ACC112 (cell line): ENCODE results near the gene KCNH1.

Experiments
- H2AFZ ChIP-seq: fragments of 200-600 bp; sonication (generic); one replicate; pipeline ENCODE4 v1.6.0; 2017; ENCODE audit warnings: antibody characterized with exemption, low read length; ENCODE audit not compliant: unreplicated experiment
- H3K27ac ChIP-seq: fragments of 200-600 bp; sonication (generic); 2 replicates; pipeline ENCODE4 v1.5.1; 2014; ENCODE audit warnings: low read depth, mild to moderate bottlenecking, antibody characterized with exemption, low read length, moderate library complexity
- H3K27me3 ChIP-seq: fragments of 200-600 bp; sonication (generic); 2 replicates; pipeline ENCODE4 v1.6.1; 2014; ENCODE audit warnings: mild to moderate bottlenecking, antibody characterized with exemption, low read length, moderate library complexity, mixed read lengths; ENCODE audit not compliant: insufficient read depth
- H3K36me3 ChIP-seq: fragments of 200-600 bp; sonication (generic); 2 replicates; pipeline ENCODE4 v1.6.1; 2016; ENCODE audit warnings: mild to moderate bottlenecking, antibody characterized with exemption, low read length, moderate library complexity, mixed read lengths; ENCODE audit not compliant: insufficient read depth
- H3K4me1 ChIP-seq: fragments of 200-600 bp; sonication (generic); one replicate; pipeline ENCODE4 v1.6.1; 2016; ENCODE audit warnings: low read length, mixed read lengths; ENCODE audit not compliant: insufficient read depth, unreplicated experiment, control insufficient read depth
- H3K4me3 ChIP-seq: fragments of 200-600 bp; sonication (generic); 2 replicates; pipeline ENCODE4 v1.5.1; 2014; ENCODE audit warnings: mild to moderate bottlenecking, low read depth, low read length
- H3K79me2 ChIP-seq: fragments of 200-600 bp; sonication (generic); one replicate; pipeline ENCODE4 v1.6.0; 2016; ENCODE audit warnings: low read length; ENCODE audit not compliant: control insufficient read depth, unreplicated experiment, insufficient read depth

The KCNH1 gene

DNA sequence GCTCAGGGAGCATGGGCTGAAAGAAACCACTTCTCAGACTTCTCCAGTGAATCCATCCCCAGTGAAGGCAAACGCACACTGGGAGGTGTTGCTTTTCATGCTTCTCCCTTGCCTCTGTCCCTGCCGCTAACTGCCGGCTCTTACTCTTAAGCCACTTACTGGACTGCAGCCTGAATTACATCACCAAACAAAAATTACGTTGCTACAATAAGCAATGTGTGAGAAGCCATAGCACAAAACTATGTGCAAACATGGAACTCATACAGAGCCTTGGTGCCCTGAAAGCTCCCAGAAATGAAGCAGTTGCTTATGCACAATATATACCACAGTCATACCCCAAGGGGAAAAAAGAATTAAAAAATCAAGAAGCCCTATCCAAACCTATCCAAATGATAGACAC lies 375.2 kb downstream of the KCNH1 start:
- H2AFZ ChIP-seq = no peak overlapping the region
- no peaks in the 10 kb centered on the region for H3K27me3 ChIP-seq
- no peaks in the 10 kb centered on the region for H3K4me1 ChIP-seq
- H3K27ac ChIP-seq = no peak overlapping the region
- no peaks in the 10 kb centered on the region for H3K36me3 ChIP-seq
- H3K79me2 ChIP-seq = no peaks in the 10 kb centered on the region
- H3K4me3 ChIP-seq = no peak overlapping the region

DNA sequence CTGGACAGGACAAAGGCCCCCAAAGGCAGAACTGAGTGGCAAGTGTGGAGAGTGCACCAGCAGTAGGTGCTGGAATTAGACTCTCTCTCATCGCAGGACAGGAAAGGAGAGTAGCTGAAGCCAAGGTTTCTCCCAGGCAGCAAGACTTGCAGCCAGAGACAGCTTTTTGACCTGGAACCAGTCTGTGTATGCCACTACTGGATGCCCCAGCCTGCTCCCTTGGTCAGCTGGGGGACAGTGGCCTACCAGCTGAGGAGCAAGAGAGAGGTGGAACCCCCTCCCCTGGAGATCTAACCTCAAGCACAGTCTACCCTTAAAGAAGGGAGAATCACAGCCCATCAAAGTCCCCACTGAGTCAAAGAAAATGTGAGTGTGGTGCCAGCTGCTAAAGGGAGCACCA lies 375.7 kb downstream of the KCNH1 start:
- H3K79me2 ChIP-seq = no peaks in the 10 kb centered on the region
- H2AFZ ChIP-seq = no peak overlapping the region
- no peak overlapping the region for H3K4me3 ChIP-seq
- H3K36me3 ChIP-seq = no peaks in the 10 kb centered on the region
- H3K27me3 ChIP-seq = no peaks in the 10 kb centered on the region
- H3K27ac ChIP-seq = no peak overlapping the region
- no peaks in the 10 kb centered on the region for H3K4me1 ChIP-seq

DNA sequence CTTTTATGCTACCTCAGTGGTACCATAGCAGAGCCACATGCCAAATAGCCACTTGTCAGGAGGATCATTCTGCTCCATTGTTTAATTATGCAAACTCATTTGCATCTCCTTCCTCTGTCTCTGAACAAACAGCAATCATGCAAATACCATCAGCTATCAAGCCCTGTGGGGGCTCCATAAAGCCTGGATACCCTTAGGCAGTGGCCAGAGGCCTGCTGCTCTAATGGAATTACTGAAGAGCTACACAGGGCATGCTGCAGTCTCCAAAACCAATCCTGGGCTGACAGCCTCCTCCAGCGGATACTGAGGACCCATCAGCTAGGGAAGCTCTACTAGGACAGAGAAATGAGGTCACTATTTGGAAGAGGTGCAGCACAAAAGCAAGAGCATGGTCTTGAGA lies 376.3 kb downstream of the KCNH1 start:
- Histone ChIP-seq H3K27ac (no peak overlapping the region), H3K79me2 (no peaks in the 10 kb centered on the region), H3K27me3 (no peaks in the 10 kb centered on the region), H3K4me3 (no peak overlapping the region), H2AFZ (no peak overlapping the region), H3K36me3 (no peaks in the 10 kb centered on the region), H3K4me1 (no peaks in the 10 kb centered on the region)

DNA sequence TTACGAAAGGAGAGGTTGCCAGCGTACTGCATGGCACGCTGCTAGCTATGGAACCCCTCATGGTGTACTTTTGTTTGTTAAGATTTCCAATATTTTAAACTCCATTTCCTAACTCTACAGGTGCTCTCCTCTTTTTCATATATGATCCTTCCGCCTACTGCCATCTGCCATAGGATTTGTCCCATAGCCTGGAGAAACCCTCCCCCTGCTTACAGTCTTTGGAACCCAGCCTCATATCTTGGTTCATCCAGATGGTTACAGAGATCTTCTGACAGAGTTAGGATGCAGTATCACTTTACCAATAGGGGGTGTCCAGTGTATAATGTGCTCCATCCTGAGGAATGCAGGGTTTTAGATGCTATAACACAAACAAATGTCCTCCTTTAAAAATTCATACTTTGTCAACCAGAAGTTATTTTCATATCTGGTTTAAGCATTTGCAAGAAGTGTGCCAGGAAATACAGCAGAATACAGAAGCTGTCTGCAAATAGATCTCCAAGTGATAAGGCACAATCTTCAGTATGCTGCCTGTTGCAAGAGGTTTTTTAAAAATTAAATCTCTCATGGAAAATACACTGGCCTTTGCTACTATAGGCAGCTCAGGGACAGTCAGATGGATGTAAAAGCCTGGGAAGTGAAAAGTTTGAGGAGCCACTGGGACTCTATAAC lies 377.8 kb downstream of the KCNH1 start:
- Histone ChIP-seq H3K4me3 (no peak overlapping the region), H3K27ac (no peak overlapping the region), H2AFZ (no peak overlapping the region), H3K79me2 (no peaks in the 10 kb centered on the region), H3K27me3 (no peaks in the 10 kb centered on the region), H3K36me3 (no peaks in the 10 kb centered on the region), H3K4me1 (no peaks in the 10 kb centered on the region)

DNA sequence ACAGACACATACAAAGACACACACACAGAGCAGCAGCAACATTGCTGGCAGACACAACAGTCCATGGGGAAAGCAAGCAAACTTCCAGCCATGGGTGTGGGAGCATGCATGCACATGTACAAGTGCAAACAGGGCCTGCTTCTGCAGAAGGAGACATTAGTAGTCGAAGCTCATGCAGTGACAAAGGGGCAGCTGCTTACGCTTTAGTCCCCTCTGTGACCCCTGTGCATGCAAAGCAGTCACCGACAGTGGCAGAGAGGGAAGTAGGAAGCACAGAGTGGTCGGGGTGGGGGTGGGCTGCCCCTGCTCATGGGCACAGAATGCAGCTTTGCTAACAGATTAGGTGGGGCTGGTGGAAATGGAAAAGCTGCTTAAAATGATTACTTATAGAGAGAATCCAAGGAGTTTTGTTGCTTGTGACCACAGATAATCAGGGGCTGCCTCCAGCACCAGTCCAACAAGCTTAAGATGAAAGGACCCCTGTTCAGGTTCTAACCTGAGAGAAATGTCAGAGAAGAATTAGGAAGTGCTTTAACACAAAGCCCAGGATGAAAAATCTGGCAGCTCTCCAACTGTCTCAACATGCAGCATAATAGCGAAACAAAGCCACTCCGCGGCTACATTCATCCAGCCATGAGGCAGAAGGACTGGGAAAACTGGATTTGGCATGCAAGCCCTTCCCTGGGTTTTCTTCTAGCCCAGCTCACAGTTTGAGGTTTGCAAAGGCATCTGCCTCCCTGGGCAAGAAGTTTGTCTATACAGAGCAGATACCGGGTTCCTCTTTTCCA lies 378.9 kb downstream of the KCNH1 start:
- Histone ChIP-seq H3K4me3 (no peak overlapping the region), H3K27me3 (no peaks in the 10 kb centered on the region), H2AFZ (no peak overlapping the region), H3K27ac (no peak overlapping the region), H3K79me2 (no peaks in the 10 kb centered on the region), H3K4me1 (no peaks in the 10 kb centered on the region), H3K36me3 (no peaks in the 10 kb centered on the region)

DNA sequence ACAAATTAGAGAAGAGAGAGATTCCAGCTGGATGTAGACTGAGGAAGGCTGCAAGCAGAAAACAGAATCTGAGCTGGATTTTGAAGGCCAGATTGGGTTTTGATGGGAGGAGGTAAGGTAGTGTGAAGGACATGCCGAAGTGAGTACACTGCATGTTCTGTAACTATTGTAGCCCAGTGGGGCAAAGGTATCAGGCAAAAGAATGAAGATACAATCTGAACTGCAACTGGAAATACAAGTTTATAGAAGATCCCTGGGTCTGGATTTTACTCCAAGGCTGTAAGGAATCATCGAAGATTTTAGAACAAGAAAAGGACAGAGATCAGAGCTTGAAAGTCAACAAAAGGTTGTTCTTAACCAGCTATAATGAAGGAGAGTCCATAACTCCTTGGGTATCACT lies 382.0 kb downstream of the KCNH1 start:
- no peak overlapping the region for H2AFZ ChIP-seq
- H3K36me3 ChIP-seq = no peaks in the 10 kb centered on the region
- H3K27me3 ChIP-seq = no peaks in the 10 kb centered on the region
- H3K4me1 ChIP-seq = no peaks in the 10 kb centered on the region
- no peak overlapping the region for H3K4me3 ChIP-seq
- no peaks in the 10 kb centered on the region for H3K79me2 ChIP-seq
- no peak overlapping the region for H3K27ac ChIP-seq

DNA sequence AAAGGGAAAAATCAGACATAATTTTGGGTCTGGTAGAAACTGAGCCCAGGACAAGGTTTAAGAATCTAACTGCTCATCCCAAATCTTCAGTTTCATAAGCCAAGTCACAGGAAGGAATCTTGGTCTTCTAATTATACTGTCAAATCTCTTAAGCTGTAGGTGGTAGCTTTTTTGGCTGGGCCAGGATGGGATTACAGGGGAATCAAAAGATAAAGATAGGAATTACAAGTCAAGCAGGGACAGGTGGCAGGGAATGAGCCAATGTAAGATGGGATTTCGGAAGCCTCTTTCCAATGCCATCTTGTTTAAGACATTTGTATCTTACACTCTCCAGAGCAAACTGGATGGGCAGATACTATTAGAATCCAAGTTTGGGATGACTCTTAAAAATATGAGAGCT lies 383.5 kb downstream of the KCNH1 start:
- Histone ChIP-seq H3K36me3 (no peaks in the 10 kb centered on the region), H3K27ac (no peak overlapping the region), H3K79me2 (no peaks in the 10 kb centered on the region), H3K4me1 (no peaks in the 10 kb centered on the region), H2AFZ (no peak overlapping the region), H3K27me3 (no peaks in the 10 kb centered on the region), H3K4me3 (no peak overlapping the region)

DNA sequence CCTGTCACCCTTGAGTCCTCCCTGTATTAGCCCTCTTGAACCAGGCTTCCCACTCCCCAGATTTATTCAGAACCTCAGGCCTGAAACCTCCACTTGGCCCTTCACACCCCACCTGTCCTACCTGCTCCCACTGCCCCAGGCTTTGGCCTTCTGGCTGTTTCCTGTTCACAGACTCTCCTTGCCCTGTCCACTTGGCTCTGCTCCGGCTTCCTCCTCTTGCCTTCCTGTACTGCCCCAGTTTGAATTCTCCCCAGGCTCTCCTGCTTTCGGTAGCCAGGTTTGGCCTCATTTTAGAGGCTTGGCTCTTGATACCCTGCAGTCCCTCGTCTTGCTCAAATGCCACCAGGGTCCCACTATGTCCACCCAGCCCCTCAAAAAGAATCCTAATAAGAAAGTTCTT lies 385.2 kb downstream of the KCNH1 start:
- H3K4me3 ChIP-seq = no peak overlapping the region
- H3K36me3 ChIP-seq = no peaks in the 10 kb centered on the region
- H3K4me1 ChIP-seq = no peaks in the 10 kb centered on the region
- no peaks in the 10 kb centered on the region for H3K27me3 ChIP-seq
- no peaks in the 10 kb centered on the region for H3K79me2 ChIP-seq
- H2AFZ ChIP-seq = no peak overlapping the region
- no peak overlapping the region for H3K27ac ChIP-seq

DNA sequence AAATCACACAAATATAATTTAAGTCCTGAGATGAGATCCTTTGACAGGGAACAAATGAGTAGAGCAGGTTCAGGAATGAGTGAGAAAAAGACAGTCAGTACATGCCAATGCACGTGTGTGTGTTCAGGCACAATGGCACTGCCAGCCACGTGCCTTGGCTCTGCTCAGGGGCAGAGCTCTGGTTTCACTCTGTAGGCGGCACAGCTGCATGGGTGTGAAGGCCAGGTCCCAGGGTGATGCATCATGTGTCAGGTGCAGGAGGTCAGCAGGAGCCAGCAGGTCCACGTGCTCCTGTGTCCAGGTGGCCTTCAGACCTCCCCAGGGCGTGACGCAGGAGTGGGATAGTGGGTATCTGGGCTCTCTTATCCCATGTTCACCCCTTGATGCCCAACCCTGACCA lies 386.1 kb downstream of the KCNH1 start:
- H3K27ac ChIP-seq = no peak overlapping the region
- H3K36me3 ChIP-seq = no peaks in the 10 kb centered on the region
- no peak overlapping the region for H2AFZ ChIP-seq
- no peaks in the 10 kb centered on the region for H3K79me2 ChIP-seq
- no peak overlapping the region for H3K4me3 ChIP-seq
- H3K4me1 ChIP-seq = no peaks in the 10 kb centered on the region
- H3K27me3 ChIP-seq = no peaks in the 10 kb centered on the region

DNA sequence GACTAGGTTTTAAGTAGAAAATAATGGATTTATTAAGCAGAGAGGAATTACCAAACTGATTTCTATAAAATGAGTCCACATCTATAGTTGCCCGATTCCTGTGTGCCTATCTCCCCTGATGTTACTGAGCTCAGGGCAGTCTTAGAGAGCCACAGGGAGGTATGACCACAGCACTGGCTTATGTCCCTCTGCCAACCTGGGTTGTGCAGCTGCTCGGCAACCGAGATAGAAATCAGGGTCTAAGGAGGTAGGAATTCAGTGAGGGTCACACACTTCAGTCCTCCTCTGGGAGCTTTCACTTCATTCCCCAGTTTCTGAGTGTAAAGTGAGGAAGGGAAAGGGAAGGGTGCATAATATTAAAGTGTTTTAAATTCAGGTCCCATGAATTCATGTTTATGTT lies 386.8 kb downstream of the KCNH1 start:
- no peaks in the 10 kb centered on the region for H3K79me2 ChIP-seq
- H3K27ac ChIP-seq = no peak overlapping the region
- no peaks in the 10 kb centered on the region for H3K4me1 ChIP-seq

DNA sequence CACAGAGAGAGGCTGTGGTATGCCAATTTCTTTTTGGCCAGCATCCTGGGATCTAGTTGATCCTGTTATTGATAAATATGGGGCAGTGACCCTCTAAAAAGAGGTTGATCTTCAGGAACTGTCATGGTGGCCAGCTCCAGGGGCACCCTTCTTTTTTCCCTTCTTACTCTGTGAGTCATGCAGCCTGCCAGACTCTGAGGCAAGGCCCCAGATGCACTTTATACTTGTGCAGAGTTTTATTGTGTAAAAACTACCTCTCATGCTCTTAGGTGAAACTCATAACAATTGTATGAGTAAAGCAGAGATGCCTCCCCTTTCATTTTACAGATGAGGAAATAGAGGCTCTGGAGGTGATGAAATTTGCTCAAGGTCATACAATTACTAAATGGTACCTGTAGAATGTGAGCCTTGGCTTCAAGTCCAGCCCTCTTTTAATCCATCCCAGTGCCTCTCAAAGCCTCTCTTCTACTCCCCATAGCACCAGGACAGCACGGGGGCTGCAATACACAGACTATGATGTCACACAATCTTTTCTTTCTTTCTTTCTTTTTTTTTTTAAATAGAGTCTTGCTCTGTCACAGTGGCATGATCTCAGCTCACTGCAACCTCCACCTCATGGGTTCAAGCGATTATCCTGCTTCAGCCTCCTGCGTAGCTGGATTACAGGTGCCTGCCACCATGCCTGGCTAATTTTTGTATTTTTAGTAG lies 387.8 kb downstream of the KCNH1 start:
- Histone ChIP-seq H3K4me3 (no peak overlapping the region), H3K27ac (no peak overlapping the region), H3K4me1 (no peaks in the 10 kb centered on the region), H3K36me3 (no peaks in the 10 kb centered on the region), H2AFZ (no peak overlapping the region), H3K79me2 (no peaks in the 10 kb centered on the region), H3K27me3 (no peaks in the 10 kb centered on the region)

More for the DNA sequence above, 386.8 kb downstream of the KCNH1 start:
- no peaks in the 10 kb centered on the region for H3K36me3 ChIP-seq
- H3K4me3 ChIP-seq = no peak overlapping the region
- no peaks in the 10 kb centered on the region for H3K27me3 ChIP-seq
- H2AFZ ChIP-seq = no peak overlapping the region
